Liver (tissue), 9 donors: ENCODE measurements around the gene ST7. TPM values are rescaled to one million over a fixed set of nuclear protein-coding genes. Genes with fewer than 3 reads are reported as not detected.

Experiments
- DNase-seq: peaks from one replicate; pipeline ENCODE4 v3.0.0-alpha.2; 2017; ENCODE audit warnings: low spot score
- H3K27ac ChIP-seq, 2 donors: one replicate each; pipeline ENCODE4 v1.7.0; 2013; ENCODE audit warnings: inconsistent platforms in 2 of 2, low read length in 2 of 2, control low read depth in 1 of 2, low read depth in 1 of 2, mild to moderate bottlenecking in 1 of 2
- H3K27me3 ChIP-seq, 4 donors: one replicate each; pipeline versions ENCODE4 v1.6.1 to v1.7.0; 2013; ENCODE audit warnings: low read length in 3 of 4, inconsistent platforms in 1 of 4, mild to moderate bottlenecking in 1 of 4, moderate library complexity in 1 of 4; ENCODE audit not compliant: control insufficient read depth in 4 of 4, insufficient read depth in 4 of 4
- H3K36me3 ChIP-seq, 4 donors: one replicate each; pipeline versions ENCODE4 v1.6.1 to v1.7.0; 2013; ENCODE audit warnings: low read length in 3 of 4, mild to moderate bottlenecking in 3 of 4, low read depth in 1 of 4, moderate library complexity in 1 of 4; ENCODE audit not compliant: control insufficient read depth in 4 of 4, insufficient read depth in 3 of 4
- H3K4me1 ChIP-seq, 4 donors: one replicate each; pipeline versions ENCODE4 v1.6.1 to v1.7.0; 2013; ENCODE audit warnings: low read length in 3 of 4, mild to moderate bottlenecking in 3 of 4, moderate library complexity in 1 of 4; ENCODE audit not compliant: control insufficient read depth in 4 of 4, insufficient read depth in 4 of 4
- H3K4me3 ChIP-seq, 3 donors: one replicate each; pipeline versions ENCODE4 v1.6.1 to v1.7.0; 2013; ENCODE audit warnings: low read length in 3 of 3, control low read depth in 1 of 3, low read depth in 1 of 3, mild to moderate bottlenecking in 1 of 3
- H3K9ac ChIP-seq, 2 donors: one replicate each; pipeline ENCODE4 v1.7.0; 2013; ENCODE audit warnings: low read length in 2 of 2, mild to moderate bottlenecking in 2 of 2, moderate library complexity in 2 of 2, control low read depth in 1 of 2, low read depth in 1 of 2
- H3K9me3 ChIP-seq, 4 donors: one replicate each; pipeline versions ENCODE4 v1.6.1 to v1.7.0; 2013; ENCODE audit warnings: low read length in 3 of 4; ENCODE audit not compliant: control insufficient read depth in 4 of 4
- ATF3 ChIP-seq: IDR thresholded peaks from 2 replicates; pipeline ENCODE4 v1.6.1; 2016; ENCODE audit warnings: antibody characterized with exemption
- CTCF ChIP-seq: fragments of 150-350 bp; IDR thresholded peaks from 2 replicates; pipeline ENCODE4 v1.5.1; 2017; ENCODE audit warnings: improper control_type of control experiment, low read depth, low read length; ENCODE audit not compliant: missing input control
- EGR1 ChIP-seq, 2 donors: IDR thresholded peaks; 2 replicates each; pipeline ENCODE4 v1.6.1; 2016 to 2018; ENCODE audit warnings: antibody characterized with exemption in 2 of 2, low read depth in 2 of 2
- FOXA1 ChIP-seq: IDR thresholded peaks from 2 replicates; pipeline ENCODE4 v1.6.1; 2016; ENCODE audit warnings: antibody characterized with exemption
- FOXA2 ChIP-seq: IDR thresholded peaks from 2 replicates; pipeline ENCODE4 v1.6.1; 2016; ENCODE audit warnings: antibody characterized with exemption
- GABPA ChIP-seq, 2 donors: IDR thresholded peaks in 1 of 2; conservative IDR thresholded peaks in 1 of 2; 2 replicates each; pipeline ENCODE4 v1.6.1; 2016; ENCODE audit warnings: antibody characterized with exemption in 2 of 2, mild to moderate bottlenecking in 1 of 2, moderate library complexity in 1 of 2
- HNF4A ChIP-seq, 2 donors: conservative IDR thresholded peaks; 2 replicates each; pipeline ENCODE4 v1.6.1; 2016; ENCODE audit warnings: antibody characterized with exemption in 2 of 2, mild to moderate bottlenecking in 2 of 2
- HNF4G ChIP-seq: IDR thresholded peaks from 2 replicates; pipeline ENCODE4 v1.6.1; 2016; ENCODE audit warnings: antibody characterized with exemption
- JUND ChIP-seq, 2 donors: IDR thresholded peaks; 2 replicates each; pipeline ENCODE4 v1.6.1; 2016; ENCODE audit warnings: antibody characterized with exemption in 2 of 2
- MAX ChIP-seq: IDR thresholded peaks from 2 replicates; pipeline ENCODE4 v1.6.1; 2016; ENCODE audit warnings: antibody characterized with exemption
- NR2F2 ChIP-seq: IDR thresholded peaks from 2 replicates; pipeline ENCODE4 v1.6.1; 2016; ENCODE audit warnings: antibody characterized with exemption
- RAD21 ChIP-seq, 2 donors: IDR thresholded peaks; 2 replicates each; pipeline ENCODE4 v1.6.1; 2016; ENCODE audit warnings: antibody characterized with exemption in 2 of 2, mild to moderate bottlenecking in 2 of 2
- REST ChIP-seq: IDR thresholded peaks from 2 replicates; pipeline ENCODE4 v1.6.1; 2016; ENCODE audit warnings: antibody characterized with exemption, mild to moderate bottlenecking
- RXRA ChIP-seq, 2 donors: IDR thresholded peaks; 2 replicates each; pipeline ENCODE4 v1.6.1; 2017 to 2018; ENCODE audit warnings: antibody characterized with exemption in 2 of 2, mild to moderate bottlenecking in 1 of 2
- TAF1 ChIP-seq: conservative IDR thresholded peaks from 2 replicates; pipeline ENCODE4 v1.6.1; 2016; ENCODE audit warnings: antibody characterized with exemption, mild to moderate bottlenecking
- YY1 ChIP-seq: IDR thresholded peaks from 2 replicates; pipeline ENCODE4 v1.6.1; 2016; ENCODE audit warnings: antibody characterized with exemption, mild to moderate bottlenecking
- ZBTB33 ChIP-seq: IDR thresholded peaks from 2 replicates; pipeline ENCODE4 v1.6.1; 2016; ENCODE audit warnings: antibody characterized with exemption
- WGBS: extraction: QIAGEN DNeasy Blood & Tissue Kit; methylation state at CpG from one replicate; pipeline ENCODE4 v1.1.7; 2013; 5-methylcytosine and 5-hydroxymethylcytosine counted together
- polyA plus RNA-seq, 2 donors: library from polyadenylated mRNA; stranded (reverse) in 1 of 2; unstranded in 1 of 2; fragments of 200-250 nt in 1 of 2; fragments of >200 nt in 1 of 2; fragmentation: Nextera tagmentation in 1 of 2; extraction: Ambion mirVana in 1 of 2; gene quantifications; one replicate each; pipeline versions ENCODE4 v1.2.1 to v1.2.3, GENCODE V29; 2013 to 2015
- total RNA-seq, 2 donors: library from RNA; depleted of rRNA; stranded (reverse); fragments of >200 nt; gene quantifications; one replicate each; pipeline ENCODE4 v1.2.3, GENCODE V29; 2014
- donor health status: healthy.
- donor health status: healthy.
- donor health status: healthy.
- donor health status: healthy.
- donor health status: healthy.

ST7 gene
- total and polyA plus RNA-seq, 4 donors: 13.5 to 30.7 (median 22.6) TPM

GRCh38 chr7:117008118-117008885 is 55.0 kb downstream of the ST7 start:
- H3K27me3 ChIP-seq: no peaks in the 10 kb centered on the region
- H3K4me3 ChIP-seq: no peak overlapping the region
- 77% methylated on average over 3 of the region's 3 CpGs for WGBS
- no peak overlapping the region for H3K9ac ChIP-seq
- no peaks in the 10 kb centered on the region for H3K9me3 ChIP-seq
- H3K27ac ChIP-seq: no peak overlapping the region
- DNase-seq: no peak
- peaks cover 0 to 6% (median under 1%) of the 10 kb centered on the region in 4 donors for H3K4me1 ChIP-seq
- no peaks in the 10 kb centered on the region for H3K36me3 ChIP-seq
- TF ChIP-seq JUND (IDR thresholded peaks at IDR 0.05): no peak
- TF ChIP-seq RAD21 (IDR thresholded peaks at IDR 0.05): no peak
- TF ChIP-seq YY1: no peak

GRCh38 chr7:117008886-117009531 is 55.7 kb downstream of the ST7 start:
- DNase-seq: no peak
- peaks cover 0 to 6% (median 1%) of the 10 kb centered on the region in 4 donors for H3K4me1 ChIP-seq
- no peaks in the 10 kb centered on the region for H3K9me3 ChIP-seq
- no peaks in the 10 kb centered on the region for H3K36me3 ChIP-seq
- 97% methylated on average over 2 of the region's 2 CpGs for WGBS
- H3K27ac ChIP-seq: no peak overlapping the region
- H3K4me3 ChIP-seq: no peak overlapping the region
- no peaks in the 10 kb centered on the region for H3K27me3 ChIP-seq
- H3K9ac ChIP-seq: no peak overlapping the region
- TF ChIP-seq ATF3 (no peak), NR2F2 (no peak), GABPA (IDR thresholded peaks at IDR 0.05 in 1 of 2, conservative IDR thresholded peaks at IDR 0.05 in 1 of 2) (no peak), FOXA2 (no peak), HNF4G (no peak), TAF1 (no peak), YY1 (no peak), EGR1 (IDR thresholded peaks at IDR 0.05; ENCODE audit: low read depth in 2 of 2) (no peak), MAX (no peak), CTCF (no peak), FOXA1 (no peak), ZBTB33 (no peak), RAD21 (IDR thresholded peaks at IDR 0.05) (no peak), RXRA (IDR thresholded peaks at IDR 0.05) (no peak), HNF4A (conservative IDR thresholded peaks at IDR 0.05) (no peak), REST (no peak), JUND (IDR thresholded peaks at IDR 0.05) (no peak)
